ENCODE measurements around the gene ABHD11. TPM values are rescaled to one million over a fixed set of nuclear protein-coding genes. Genes with fewer than 3 reads are reported as not detected.

ABHD11 gene
- total and polyA plus RNA-seq, 7 donors = 5.4 to 91.3 (median 13.0) TPM

- H3K27me3 ChIP-seq = no peaks in the 10 kb centered on the region
- H3K36me3 ChIP-seq = peaks cover 0 to 31% (median 12%) of the 10 kb centered on the region in 4 donors
- H3K4me3 ChIP-seq = peak overlapping the region in 3 of 4 donors; percentile 28 to 35 (median 29)
- intact Hi-C loops (cut with DNase I) = no loop called here
- DNase-seq = peak; percentile 87
- H3K9me3 ChIP-seq = no peaks in the 10 kb centered on the region
- peaks cover 0 to 28% (median 23%) of the 10 kb centered on the region in 4 donors for H3K4me1 ChIP-seq
- H3K27ac ChIP-seq = peak overlapping the region in 3 of 4 donors; percentile 60 to 78 (median 70)
- WGBS, 2 donors = 21 to 27% methylated on average over 45 of the region's 45 CpGs
- TF ChIP-seq POLR2AphosphoS5 (IDR thresholded peaks at IDR 0.05) = peak in 1 of 4 donors; percentile 35
- TF ChIP-seq POLR2A (IDR thresholded peaks at IDR 0.05) = no peak
Measured at GRCh38 chr7:73703757-73704639, 34.6 kb downstream of the ABHD11 start.

- Histone ChIP-seq H3K27me3 (no peaks in the 10 kb centered on the region), H3K9me3 (no peaks in the 10 kb centered on the region), H3K36me3 (peaks cover 0 to 39% (median 16%) of the 10 kb centered on the region in 4 donors), H3K4me1 (peaks cover 0 to 28% (median 23%) of the 10 kb centered on the region in 4 donors), H3K27ac (peak overlapping the region in 3 of 4 donors; percentile 60 to 78 (median 70)), H3K4me3 (no peak overlapping the region)
- intact Hi-C loops (cut with DNase I) = no loop called here
- no peak for DNase-seq
- TF ChIP-seq EP300 (IDR thresholded peaks at IDR 0.05) = no peak
- TF ChIP-seq POLR2A (IDR thresholded peaks at IDR 0.05) = no peak
- TF ChIP-seq POLR2AphosphoS5 (IDR thresholded peaks at IDR 0.05) = no peak
- no peak for TF ChIP-seq CTCF (IDR thresholded peaks at IDR 0.05)
- WGBS, 2 donors = 71 to 86% methylated on average over 13 of the region's 13 CpGs
Measured at GRCh38 chr7:73703225-73703624, 35.4 kb downstream of the ABHD11 start.

GRCh38 chr7:73702665-73703064, 35.9 kb downstream of the ABHD11 start:
- no peaks in the 10 kb centered on the region for H3K27me3 ChIP-seq
- no peak for TF ChIP-seq POLR2AphosphoS5 (IDR thresholded peaks at IDR 0.05)
- no peak for TF ChIP-seq CTCF (IDR thresholded peaks at IDR 0.05)
- TF ChIP-seq EP300 (IDR thresholded peaks at IDR 0.05) = no peak
- TF ChIP-seq POLR2A (IDR thresholded peaks at IDR 0.05) = no peak
- DNase-seq = no peak
- peaks cover 0 to 28% (median 23%) of the 10 kb centered on the region in 4 donors for H3K4me1 ChIP-seq
- intact Hi-C loops (cut with DNase I) = no loop called here
- peaks cover 0 to 44% (median 18%) of the 10 kb centered on the region in 4 donors for H3K36me3 ChIP-seq
- no peaks in the 10 kb centered on the region for H3K9me3 ChIP-seq
- H3K27ac ChIP-seq = no peak overlapping the region
- H3K4me3 ChIP-seq = no peak overlapping the region
- 90 to 94% methylated on average over 18 of the region's 18 CpGs for WGBS, 2 donors

GRCh38 chr7:73702226-73702625, 36.4 kb downstream of the ABHD11 start:
- intact Hi-C loops (cut with DNase I) = no loop called here
- H3K9me3 ChIP-seq = no peaks in the 10 kb centered on the region
- H3K27me3 ChIP-seq = no peaks in the 10 kb centered on the region
- DNase-seq = no peak
- peaks cover 0 to 25% (median 23%) of the 10 kb centered on the region in 4 donors for H3K4me1 ChIP-seq
- TF ChIP-seq EP300 (IDR thresholded peaks at IDR 0.05) (no peak), POLR2A (IDR thresholded peaks at IDR 0.05) (no peak), POLR2AphosphoS5 (IDR thresholded peaks at IDR 0.05) (no peak), CTCF (IDR thresholded peaks at IDR 0.05) (no peak)
- no peak overlapping the region for H3K27ac ChIP-seq
- WGBS, 2 donors = 79 to 88% methylated on average over 8 of the region's 8 CpGs
- H3K36me3 ChIP-seq = peaks cover 2 to 49% (median 23%) of the 10 kb centered on the region in 4 donors
- H3K4me3 ChIP-seq = no peak overlapping the region

- H3K4me3 ChIP-seq = no peak overlapping the region
- WGBS, 2 donors = 51 to 72% methylated on average over 13 of the region's 13 CpGs
- no peaks in the 10 kb centered on the region for H3K27me3 ChIP-seq
- peak in 3 of 4 experiments; percentile 21 to 45 (median 35) for TF ChIP-seq CTCF (IDR thresholded peaks at IDR 0.05)
- no peak for TF ChIP-seq EP300 (IDR thresholded peaks at IDR 0.05)
- no peak overlapping the region for H3K27ac ChIP-seq
- peaks cover 0 to 25% (median 23%) of the 10 kb centered on the region in 4 donors for H3K4me1 ChIP-seq
- intact Hi-C loops (cut with DNase I) = no loop called here
- DNase-seq = no peak
- H3K9me3 ChIP-seq = no peaks in the 10 kb centered on the region
- peaks cover 9 to 56% (median 26%) of the 10 kb centered on the region in 4 donors for H3K36me3 ChIP-seq
Measured at GRCh38 chr7:73701357-73701995, 37.1 kb downstream of the ABHD11 start.
